Heart left ventricle (tissue), 16 donors: Measurements from ENCODE around the gene IGF2R. TPM values are rescaled to one million over a fixed set of nuclear protein-coding genes. Genes with fewer than 3 reads are reported as not detected.

Source experiments
- ATAC-seq, 4 donors: fragments of 200-7000 bp; cut with Tn5 transposase; one replicate each; pipeline ENCODE4 v1.9.1; 2020 to 2022; ENCODE audit warnings: moderate library complexity in 4 of 4, mild to moderate bottlenecking in 3 of 4, moderate number of reproducible peaks in 1 of 4
- DNase-seq, 5 donors: peaks; one replicate each; pipeline ENCODE4 v3.0.0-alpha.2; 2020
- H3K27ac ChIP-seq, 12 donors: fragments of 200-600 bp; sonication (generic) in 4 of 12; one replicate each; pipeline versions ENCODE4 v1.5.0 to v1.8.0; 2016 to 2022; ENCODE audit warnings: mild to moderate bottlenecking in 2 of 12
- H3K27me3 ChIP-seq, 9 donors: fragments of 200-600 bp; sonication (generic) in 2 of 9; one replicate each; pipeline versions ENCODE4 v1.5.1 to v1.8.0; 2016 to 2022; ENCODE audit warnings: mild to moderate bottlenecking in 3 of 9
- H3K36me3 ChIP-seq, 9 donors: fragments of 200-600 bp; sonication (generic) in 2 of 9; one replicate each; pipeline versions ENCODE4 v1.5.0 to v1.8.0; 2018 to 2022; ENCODE audit warnings: mild to moderate bottlenecking in 2 of 9
- H3K4me1 ChIP-seq, 12 donors: fragments of 200-600 bp; sonication (generic) in 4 of 12; one replicate each; pipeline versions ENCODE4 v1.5.0 to v1.8.0; 2016 to 2022; ENCODE audit warnings: mild to moderate bottlenecking in 3 of 12
- H3K4me3 ChIP-seq, 12 donors: fragments of 200-600 bp; sonication (generic) in 4 of 12; one replicate each; pipeline versions ENCODE4 v1.5.0 to v1.8.0; 2017 to 2022; ENCODE audit warnings: mild to moderate bottlenecking in 9 of 12, moderate library complexity in 4 of 12
- H3K9me3 ChIP-seq, 12 donors: fragments of 200-600 bp; sonication (generic) in 4 of 12; one replicate each; pipeline versions ENCODE4 v1.5.0 to v1.8.0; 2016 to 2022; ENCODE audit warnings: mild to moderate bottlenecking in 1 of 12
- POLR2A ChIP-seq, 2 donors: fragments of 450-650 bp; IDR thresholded peaks; one replicate each; pipeline ENCODE4 v1.6.1; 2017; ENCODE audit warnings: antibody characterized with exemption in 2 of 2, mild to moderate bottlenecking in 2 of 2, moderate library complexity in 2 of 2
- WGBS, 4 donors: extraction: QIAGEN DNeasy Blood & Tissue Kit in 2 of 4; methylation state at CpG; one replicate each; pipeline versions ENCODE4 v1.1.5 to v1.1.7; 2013 to 2018; 5-methylcytosine and 5-hydroxymethylcytosine counted together
- intact Hi-C, 10 donors: fragments of 100-400 bp; cut with DNase I; formaldehyde crosslinking; loops; one replicate each; pipeline versions ENCODE4 v1.11.1 to v1.14.2; 2022
- polyA plus RNA-seq, 2 donors: library from polyadenylated mRNA; stranded (reverse); fragments of 200-250 nt; gene quantifications; one replicate each; pipeline ENCODE4 v1.2.3, GENCODE V29; 2013
- total RNA-seq, 9 donors: library from RNA; depleted of rRNA in 2 of 9; stranded (reverse); fragments of >200 nt in 2 of 9; fragmentation: NEBNext Ultra II Directional in 3 of 9; extraction: Animal tissue kit (Norgen Biotek cat#: 25700) in 3 of 9; gene quantifications; one replicate each; pipeline versions ENCODE4 v1.1.0 to v1.2.4, GENCODE V29; 2016 to 2023
- TF ChIP-seq, protein P1 (sequence below), 12 donors: fragments of 200-600 bp; sonication (generic) in 4 of 12; IDR thresholded peaks; one replicate each; pipeline versions ENCODE4 v1.5.0 to v1.8.0; 2018 to 2022; ENCODE audit warnings: antibody characterized with exemption in 12 of 12, mild to moderate bottlenecking in 5 of 12
- donor health status: ischemic (EF 13 %, LVEDD 7.1; RV severe dilation, severe dysfunction).
- donor health status: healthy with polysubstance abuse.
- donor health status: DM: no; HTN: yes; CAD: no.
- donor health status: DM: no; HTN: no; CAD: no.
- donor health status: ischemic (EF 25% LVEDD 6.9; RV normal size, moderate dysfunction).
- donor health status: ischemic (EF 25% LVEDD 5.7; RV mildly dilated, moderate dysfunction).
- donor health status: healthy.
- donor health status: DM: yes; HTN: yes; CAD: no.
- donor health status: ischemic (EF 35%, LVEDD 5.7; RV mildly dilated, moderate dysfunction).
- donor health status: nonischemic (EF 11% LVEDD 7.7; RV severe dilation, severe dysfunction).
- donor health status: DM: yes; HTN: yes; CAD: no.
- donor health status: PGD.
- donor health status: ischemic (EF 29% LVEDD 5.4; RV normal size, mild dysfunction).
- donor health status: nonischemic (EF 23%, LVEDD 6.1; RV moderate dilation, normal function).

Gene IGF2R
- total and polyA plus RNA-seq, 11 donors: 15.4 to 111 (median 68.5) TPM

DNA sequence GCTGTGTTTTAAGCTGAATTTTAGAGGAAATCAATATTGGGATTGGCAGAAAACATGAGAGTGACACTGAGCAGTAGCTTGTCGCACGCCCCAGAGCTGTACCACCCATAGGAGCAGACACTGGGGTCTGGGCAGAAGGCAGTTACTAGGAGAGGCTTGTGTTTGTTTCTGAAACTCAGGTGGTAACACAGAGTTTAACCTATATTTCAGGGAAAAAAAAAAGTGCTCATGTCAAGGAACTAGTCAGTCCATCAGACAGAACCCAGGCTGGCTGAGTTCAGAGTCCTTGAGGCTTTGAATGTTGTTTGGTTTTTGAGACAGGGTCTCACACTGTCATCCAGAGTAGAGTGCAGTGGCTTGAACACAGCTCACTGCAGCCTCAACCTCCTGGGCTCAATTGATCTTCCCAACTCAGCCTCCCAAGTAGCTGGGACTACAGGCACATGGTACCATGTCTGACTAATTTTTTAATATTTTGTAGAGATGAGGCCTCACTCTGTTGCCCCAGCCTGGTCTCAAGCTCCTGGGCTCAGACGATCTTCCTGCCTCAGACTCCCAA is 159.3 kb downstream of the IGF2R start:
- ATAC-seq: no peak
- no peaks in the 10 kb centered on the region for H3K36me3 ChIP-seq
- no peak for DNase-seq
- H3K9me3 ChIP-seq: no peaks in the 10 kb centered on the region
- TF ChIP-seq POLR2A (IDR thresholded peaks at IDR 0.05): no peak
- TF ChIP-seq, protein P1, sequence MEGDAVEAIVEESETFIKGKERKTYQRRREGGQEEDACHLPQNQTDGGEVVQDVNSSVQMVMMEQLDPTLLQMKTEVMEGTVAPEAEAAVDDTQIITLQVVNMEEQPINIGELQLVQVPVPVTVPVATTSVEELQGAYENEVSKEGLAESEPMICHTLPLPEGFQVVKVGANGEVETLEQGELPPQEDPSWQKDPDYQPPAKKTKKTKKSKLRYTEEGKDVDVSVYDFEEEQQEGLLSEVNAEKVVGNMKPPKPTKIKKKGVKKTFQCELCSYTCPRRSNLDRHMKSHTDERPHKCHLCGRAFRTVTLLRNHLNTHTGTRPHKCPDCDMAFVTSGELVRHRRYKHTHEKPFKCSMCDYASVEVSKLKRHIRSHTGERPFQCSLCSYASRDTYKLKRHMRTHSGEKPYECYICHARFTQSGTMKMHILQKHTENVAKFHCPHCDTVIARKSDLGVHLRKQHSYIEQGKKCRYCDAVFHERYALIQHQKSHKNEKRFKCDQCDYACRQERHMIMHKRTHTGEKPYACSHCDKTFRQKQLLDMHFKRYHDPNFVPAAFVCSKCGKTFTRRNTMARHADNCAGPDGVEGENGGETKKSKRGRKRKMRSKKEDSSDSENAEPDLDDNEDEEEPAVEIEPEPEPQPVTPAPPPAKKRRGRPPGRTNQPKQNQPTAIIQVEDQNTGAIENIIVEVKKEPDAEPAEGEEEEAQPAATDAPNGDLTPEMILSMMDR (IDR thresholded peaks at IDR 0.05): no peak
- no peak overlapping the region for H3K27ac ChIP-seq
- intact Hi-C loops: no loop called here
- WGBS, 4 donors: 93 to 95% (median 94%) methylated on average over 3 of the region's 3 CpGs
- no peaks in the 10 kb centered on the region for H3K27me3 ChIP-seq
- H3K4me1 ChIP-seq: no peaks in the 10 kb centered on the region
- no peak overlapping the region for H3K4me3 ChIP-seq

DNA sequence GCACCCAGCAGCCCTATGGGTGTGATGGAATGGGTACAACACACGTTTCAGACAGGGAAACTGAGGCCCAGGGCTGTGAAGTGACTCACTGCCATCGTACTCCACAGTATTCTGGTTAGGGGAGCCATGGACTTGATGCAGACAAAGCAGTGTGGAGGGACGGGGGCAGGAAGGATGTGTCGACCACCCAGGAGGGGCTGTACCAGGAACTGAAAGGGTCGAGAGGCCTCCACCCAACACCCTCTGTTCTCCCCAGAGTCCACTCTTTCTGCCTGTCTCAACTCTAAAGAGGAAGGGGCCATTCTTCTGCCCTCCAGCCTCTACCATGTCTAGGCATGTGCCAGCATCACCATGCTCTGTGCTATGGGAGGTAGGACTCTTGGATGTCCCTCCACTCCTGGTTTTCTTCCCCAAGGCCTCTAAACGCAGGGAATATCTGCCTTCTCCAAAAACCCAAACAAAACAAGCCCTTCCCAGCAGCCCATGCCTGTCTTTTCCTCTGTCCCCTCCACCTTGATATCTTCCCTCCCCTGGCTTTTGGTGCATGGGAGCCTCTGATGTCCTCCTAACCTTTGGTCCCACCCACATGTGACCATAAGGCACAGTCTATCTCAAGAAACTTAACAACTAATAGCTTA is 160.1 kb downstream of the IGF2R start:
- intact Hi-C loops: no loop called here
- no peak for ATAC-seq
- Histone ChIP-seq H3K4me3 (no peak overlapping the region), H3K9me3 (no peaks in the 10 kb centered on the region), H3K4me1 (no peaks in the 10 kb centered on the region), H3K27ac (no peak overlapping the region), H3K27me3 (no peaks in the 10 kb centered on the region), H3K36me3 (no peaks in the 10 kb centered on the region)
- DNase-seq: no peak
- 82 to 91% (median 85%) methylated on average over 6 of the region's 6 CpGs for WGBS, 4 donors
- TF ChIP-seq POLR2A (IDR thresholded peaks at IDR 0.05): no peak
- TF ChIP-seq, protein P1 (IDR thresholded peaks at IDR 0.05): no peak

DNA sequence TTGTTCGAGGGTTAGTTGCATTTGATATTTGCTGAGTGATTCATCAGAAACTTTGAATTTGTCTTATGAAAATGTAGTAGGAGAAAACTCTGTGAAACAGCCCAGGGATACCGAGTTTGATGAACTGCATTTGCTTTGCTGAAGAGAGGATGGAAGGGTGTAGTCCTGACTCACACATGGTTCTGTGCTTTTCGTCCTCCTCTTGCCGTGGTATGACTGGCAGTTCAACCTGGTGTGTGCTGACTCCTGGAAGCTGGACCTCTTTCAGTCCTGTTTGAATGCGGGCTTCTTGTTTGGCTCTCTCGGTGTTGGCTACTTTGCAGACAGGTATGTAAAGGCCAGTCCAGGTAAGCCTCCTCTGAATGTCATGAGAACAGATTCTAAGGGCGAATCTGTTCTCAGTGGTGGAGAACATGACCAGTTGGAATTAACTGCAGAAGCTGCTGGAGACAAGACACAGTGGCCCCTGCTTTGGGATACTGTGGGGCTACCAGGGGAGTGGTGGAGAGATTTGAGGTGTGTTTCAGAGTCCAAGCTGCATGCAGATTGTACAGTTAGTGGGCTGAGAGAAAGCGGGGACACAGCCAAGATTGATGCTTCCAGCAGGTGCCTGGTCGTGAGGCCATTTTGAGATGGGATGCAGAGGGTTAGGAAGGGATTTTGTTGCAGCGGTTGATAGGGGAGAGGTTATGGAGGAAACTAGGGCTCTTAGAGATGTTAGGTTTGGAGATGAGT is 161.2 kb downstream of the IGF2R start:
- intact Hi-C loops: no loop called here
- H3K27me3 ChIP-seq: no peaks in the 10 kb centered on the region
- ATAC-seq (no peak), DNase-seq (no peak)
- H3K27ac ChIP-seq: no peak overlapping the region
- WGBS, 4 donors: 90 to 94% (median 93%) methylated on average over 10 of the region's 10 CpGs
- no peaks in the 10 kb centered on the region for H3K4me1 ChIP-seq
- no peak overlapping the region for H3K4me3 ChIP-seq
- TF ChIP-seq, protein P1 (IDR thresholded peaks at IDR 0.05): no peak
- TF ChIP-seq POLR2A (IDR thresholded peaks at IDR 0.05): no peak
- H3K36me3 ChIP-seq: no peaks in the 10 kb centered on the region
- H3K9me3 ChIP-seq: no peaks in the 10 kb centered on the region

DNA sequence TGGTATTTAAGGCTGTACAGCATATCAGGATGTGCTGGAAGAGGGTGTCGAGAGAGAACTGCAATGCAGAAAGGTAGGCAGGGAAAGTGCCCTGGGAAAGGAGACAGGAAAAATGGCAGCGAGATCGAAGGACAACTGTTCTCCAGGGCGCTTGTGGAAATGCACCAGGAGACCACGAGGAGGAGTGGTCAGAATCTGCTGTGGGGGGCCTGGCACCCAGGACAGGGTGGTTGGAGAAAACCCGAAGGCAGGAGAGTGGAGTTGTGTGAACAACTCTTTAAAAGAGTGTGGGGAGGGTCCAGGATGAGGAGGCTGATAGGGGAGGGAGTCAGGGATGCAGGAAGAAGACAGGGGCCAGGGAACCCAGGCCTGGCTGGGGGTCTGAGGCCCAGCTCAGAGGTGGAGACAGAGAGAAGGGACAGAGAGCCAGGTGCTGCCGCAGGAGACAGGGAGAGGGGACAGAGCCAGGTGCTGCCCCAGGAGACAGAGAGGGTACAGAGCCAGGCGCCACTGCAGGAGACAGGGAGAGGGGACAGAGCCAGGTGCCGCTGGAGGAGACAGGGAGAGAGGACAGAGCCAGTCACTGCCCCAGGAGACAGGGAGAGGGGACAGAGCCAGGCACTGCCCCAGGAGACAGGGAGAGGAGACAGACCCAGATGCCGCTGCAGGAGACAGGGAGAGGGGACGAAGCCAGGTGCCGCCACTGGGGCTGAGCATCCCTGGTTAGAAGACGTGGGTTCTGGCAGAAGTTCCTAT is 162.0 kb downstream of the IGF2R start:
- Histone ChIP-seq H3K4me3 (no peak overlapping the region), H3K9me3 (no peaks in the 10 kb centered on the region), H3K27me3 (no peaks in the 10 kb centered on the region), H3K27ac (no peak overlapping the region), H3K4me1 (no peaks in the 10 kb centered on the region), H3K36me3 (no peaks in the 10 kb centered on the region)
- ATAC-seq: no peak
- no peak for TF ChIP-seq POLR2A (IDR thresholded peaks at IDR 0.05)
- TF ChIP-seq, protein P1 (IDR thresholded peaks at IDR 0.05): no peak
- DNase-seq: no peak
- 91 to 93% (median 92%) methylated on average over 13 of the region's 13 CpGs for WGBS, 4 donors
- intact Hi-C loops: no loop called here
